Measurements from ENCODE around the gene DKK3.

DNA sequence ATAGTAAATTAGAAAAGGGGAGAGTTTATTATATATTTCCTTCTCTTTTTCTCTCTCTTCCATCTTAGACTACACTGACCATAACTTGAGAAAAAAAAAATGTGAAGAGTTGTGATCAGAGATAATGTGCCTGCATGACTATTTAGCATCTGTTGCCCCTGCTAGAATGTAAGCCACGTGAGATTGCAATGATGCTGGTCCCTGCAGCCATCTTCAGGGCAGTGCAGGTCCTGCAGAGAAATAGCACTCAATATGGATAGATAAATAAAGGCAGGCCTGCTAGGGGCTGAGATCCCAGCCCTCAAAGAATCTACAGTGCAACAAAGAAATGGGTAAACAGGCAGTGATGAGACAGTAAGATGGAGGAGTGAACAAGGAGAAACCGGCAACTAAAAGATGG lies 7.8 kb upstream of the DKK3 start:
- TF ChIP-seq, protein P1, sequence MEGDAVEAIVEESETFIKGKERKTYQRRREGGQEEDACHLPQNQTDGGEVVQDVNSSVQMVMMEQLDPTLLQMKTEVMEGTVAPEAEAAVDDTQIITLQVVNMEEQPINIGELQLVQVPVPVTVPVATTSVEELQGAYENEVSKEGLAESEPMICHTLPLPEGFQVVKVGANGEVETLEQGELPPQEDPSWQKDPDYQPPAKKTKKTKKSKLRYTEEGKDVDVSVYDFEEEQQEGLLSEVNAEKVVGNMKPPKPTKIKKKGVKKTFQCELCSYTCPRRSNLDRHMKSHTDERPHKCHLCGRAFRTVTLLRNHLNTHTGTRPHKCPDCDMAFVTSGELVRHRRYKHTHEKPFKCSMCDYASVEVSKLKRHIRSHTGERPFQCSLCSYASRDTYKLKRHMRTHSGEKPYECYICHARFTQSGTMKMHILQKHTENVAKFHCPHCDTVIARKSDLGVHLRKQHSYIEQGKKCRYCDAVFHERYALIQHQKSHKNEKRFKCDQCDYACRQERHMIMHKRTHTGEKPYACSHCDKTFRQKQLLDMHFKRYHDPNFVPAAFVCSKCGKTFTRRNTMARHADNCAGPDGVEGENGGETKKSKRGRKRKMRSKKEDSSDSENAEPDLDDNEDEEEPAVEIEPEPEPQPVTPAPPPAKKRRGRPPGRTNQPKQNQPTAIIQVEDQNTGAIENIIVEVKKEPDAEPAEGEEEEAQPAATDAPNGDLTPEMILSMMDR (IDR thresholded peaks at IDR 0.05) = peak in 2 of 4 donors; percentile 7 to 12
- TF ChIP-seq POLR2A (IDR thresholded peaks at IDR 0.05) = no peak

Data from right lobe of liver (tissue), 4 donors.